ENCODE results near the gene RNF4. TPM values are rescaled to one million over a fixed set of nuclear protein-coding genes. Genes with fewer than 3 reads are reported as not detected.
A peak's percentile ranks its signal among the peaks of the same experiment; 100 is the strongest.

Gene RNF4, protein sequence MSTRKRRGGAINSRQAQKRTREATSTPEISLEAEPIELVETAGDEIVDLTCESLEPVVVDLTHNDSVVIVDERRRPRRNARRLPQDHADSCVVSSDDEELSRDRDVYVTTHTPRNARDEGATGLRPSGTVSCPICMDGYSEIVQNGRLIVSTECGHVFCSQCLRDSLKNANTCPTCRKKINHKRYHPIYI
- total RNA-seq (2013): 40.4 TPM
- polyA plus RNA-seq (10 to 100 TPM; 28.8 to 41.3 (median 37.0) TPM), polyA minus RNA-seq (23.4 and 26.2 TPM in 2 replicates), total RNA-seq (21.9 to 51.5 (median 42.0) reads per million in 11 experiments)

DNA sequence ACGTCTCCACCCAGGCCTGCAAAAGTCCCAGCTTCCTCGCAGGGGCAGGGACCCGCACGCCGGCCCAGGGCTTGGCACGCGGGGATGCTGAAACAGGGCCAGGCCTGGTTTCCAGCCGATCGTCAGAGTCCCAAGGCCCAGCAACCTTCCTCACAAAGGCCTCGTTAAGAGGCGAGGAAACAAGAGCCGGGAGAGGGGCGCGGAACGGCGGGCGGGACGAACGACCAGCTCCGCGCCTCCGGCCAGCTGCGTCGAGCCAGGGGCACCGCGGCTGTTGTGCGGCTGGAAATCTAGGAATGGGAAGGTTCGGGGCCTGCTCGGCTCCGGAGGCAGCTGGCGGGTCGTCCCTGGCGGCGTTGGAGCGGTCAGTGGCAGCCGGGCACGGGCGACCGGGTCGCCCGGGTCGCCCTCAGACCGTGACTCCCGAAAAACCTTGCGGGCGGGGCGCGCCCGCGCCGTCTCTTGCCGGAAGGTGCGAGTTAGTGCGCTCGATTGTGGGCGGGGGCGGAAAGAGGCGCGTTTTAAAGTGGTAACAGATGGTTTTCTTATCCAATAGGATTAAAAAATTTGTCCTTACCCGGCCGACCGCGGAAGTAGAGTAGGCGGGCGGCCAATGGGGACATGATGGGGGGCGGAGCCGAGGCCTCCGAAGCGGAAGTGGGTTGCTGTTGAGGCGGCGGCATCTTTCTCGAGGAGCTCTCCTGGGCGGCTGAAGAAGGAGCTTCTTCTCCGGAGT, at the start of gene RNF4:
Gene RNF4 (plus strand): TSS at position 651 of the 736 bp plus-strand sequence. CDS start 21,388 bp downstream, outside the sequence.
- H3K9ac ChIP-seq (ENCODE audit: insufficient read depth, low read length, poor library complexity, severe bottlenecking): peak within 1 kb of the TSS; percentile 89
- peak within 1 kb of the TSS; percentile 84 to 91 for H3K27ac ChIP-seq (ENCODE audit: low read depth in 1 of 2, low read length in 2 of 2)
- peaks cover 16 to 27% of the 10 kb centered on the region in 2 donors for H3K36me3 Mint-ChIP-seq
- peaks cover 35% of the 10 kb centered on the region for H3K4me1 Mint-ChIP-seq
- intact Hi-C loops (cut with micrococcal nuclease): loop anchor here (2.0 to 5.0 kb wide), 3 partner anchors 50 to 226 kb away; partner anchors contain the start of genes FAM193A (in 2 of the 2), HAUS3 (in 2 of the 2), POLN (in 2 of the 2) and CFAP99 (in 1 of the 2)
- DNase-seq: peak; percentile 95
- WGBS (ENCODE audit: insufficient coverage): under 1% methylated on average over 70 of the region's 74 CpGs
- peaks cover 2 to 4% of the 10 kb centered on the region in 2 donors for H3K27me3 ChIP-seq (ENCODE audit: control insufficient read depth in 2 of 2, insufficient read depth in 2 of 2, low read length in 2 of 2)
- H4K20me1 ChIP-seq (ENCODE audit: insufficient read depth, low read length): peaks cover 45% of the 10 kb centered on the region
- H3K79me2 ChIP-seq (ENCODE audit: insufficient read depth, low read length): peaks cover 68% of the 10 kb centered on the region
- no peaks in the 10 kb centered on the region for H3K9me3 Mint-ChIP-seq
- peak within 1 kb of the TSS; percentile 80 to 97 (median 83) for H3K4me3 ChIP-seq (replicated peaks in 1 of 3; ENCODE audit: low read depth in 2 of 3, low read length in 3 of 3)
- peaks cover 14 to 29% of the 10 kb centered on the region in 2 donors for H3K4me1 ChIP-seq (ENCODE audit: control insufficient read depth in 1 of 2, insufficient read depth in 2 of 2, low read length in 2 of 2)
- peak within 1 kb of the TSS; percentile 91 to 97 (median 93) for H3K27ac Mint-ChIP-seq
- TF ChIP-seq, protein P1, sequence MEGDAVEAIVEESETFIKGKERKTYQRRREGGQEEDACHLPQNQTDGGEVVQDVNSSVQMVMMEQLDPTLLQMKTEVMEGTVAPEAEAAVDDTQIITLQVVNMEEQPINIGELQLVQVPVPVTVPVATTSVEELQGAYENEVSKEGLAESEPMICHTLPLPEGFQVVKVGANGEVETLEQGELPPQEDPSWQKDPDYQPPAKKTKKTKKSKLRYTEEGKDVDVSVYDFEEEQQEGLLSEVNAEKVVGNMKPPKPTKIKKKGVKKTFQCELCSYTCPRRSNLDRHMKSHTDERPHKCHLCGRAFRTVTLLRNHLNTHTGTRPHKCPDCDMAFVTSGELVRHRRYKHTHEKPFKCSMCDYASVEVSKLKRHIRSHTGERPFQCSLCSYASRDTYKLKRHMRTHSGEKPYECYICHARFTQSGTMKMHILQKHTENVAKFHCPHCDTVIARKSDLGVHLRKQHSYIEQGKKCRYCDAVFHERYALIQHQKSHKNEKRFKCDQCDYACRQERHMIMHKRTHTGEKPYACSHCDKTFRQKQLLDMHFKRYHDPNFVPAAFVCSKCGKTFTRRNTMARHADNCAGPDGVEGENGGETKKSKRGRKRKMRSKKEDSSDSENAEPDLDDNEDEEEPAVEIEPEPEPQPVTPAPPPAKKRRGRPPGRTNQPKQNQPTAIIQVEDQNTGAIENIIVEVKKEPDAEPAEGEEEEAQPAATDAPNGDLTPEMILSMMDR (IDR thresholded peaks at IDR 0.05): no peak
- H3K27me3 Mint-ChIP-seq (ENCODE audit: low read depth in 3 of 3): peaks cover 4 to 10% (median 8%) of the 10 kb centered on the region in 3 donors
- H3K9me3 ChIP-seq (replicated peaks in 1 of 2; ENCODE audit: control insufficient read depth in 1 of 2, insufficient read depth in 1 of 2, low read length in 2 of 2): peaks cover 0 to 1% of the 10 kb centered on the region in 2 donors
- peak within 1 kb of the TSS; percentile 98 for H2AFZ ChIP-seq (ENCODE audit: insufficient read depth, low read depth, low read length, poor library complexity, severe bottlenecking)
- peak within 1 kb of the TSS; percentile 92 to 96 for H3K4me3 Mint-ChIP-seq
- H3K4me2 ChIP-seq (replicated peaks; ENCODE audit: extremely low read depth, low read length, poor library complexity, severe bottlenecking): peak within 1 kb of the TSS; percentile 87
- H3K36me3 ChIP-seq (replicated peaks in 1 of 2; ENCODE audit: control insufficient read depth in 1 of 2, insufficient read depth in 2 of 2, low read length in 2 of 2): peaks cover 9 to 28% of the 10 kb centered on the region in 2 donors

DNA sequence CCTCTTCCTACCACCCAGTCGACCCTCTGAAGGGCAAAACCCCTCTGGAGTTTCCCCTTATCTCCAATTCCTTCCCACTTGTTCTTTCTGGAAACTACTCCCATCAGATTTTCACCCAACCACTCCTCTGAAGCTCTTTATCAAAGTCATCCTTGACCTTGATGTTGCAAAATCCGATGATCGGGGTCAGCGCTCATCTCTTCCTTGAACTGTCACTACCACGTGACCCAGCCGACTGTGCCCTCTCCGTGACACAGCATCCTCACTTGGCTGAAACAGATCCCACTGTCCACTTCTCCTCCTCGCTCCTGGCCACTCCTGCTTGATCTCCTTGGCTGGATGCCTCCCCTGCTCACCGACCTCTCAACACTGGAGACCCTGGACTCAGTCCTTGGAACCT, 49.1 kb upstream of the RNF4 start:
- H3K4me2 ChIP-seq (replicated peaks; ENCODE audit: extremely low read depth, low read length, poor library complexity, severe bottlenecking): peak overlapping the region; percentile 81
- TF ChIP-seq, protein P1 (IDR thresholded peaks at IDR 0.05): no peak
- intact Hi-C loops (cut with micrococcal nuclease): loop anchor here (2.0 to 5.0 kb wide), 7 partner anchors 42 to 542 kb away; partner anchors contain the start of genes FAM193A (in 1 of the 2), GRK4 (in 1 of the 2), HAUS3 (in 1 of the 2) and MXD4 (in 1 of the 2)

More for the DNA sequence above, 49.1 kb upstream of the RNF4 start:
- peaks cover 45 to 52% (median 46%) of the 10 kb centered on the region in 3 donors for H3K27me3 Mint-ChIP-seq (ENCODE audit: low read depth in 3 of 3)
- peak; percentile 81 to 94 (median 91) for DNase-seq
- no peaks in the 10 kb centered on the region for H4K20me1 ChIP-seq (ENCODE audit: insufficient read depth, low read length)
- peak overlapping the region; percentile 71 for H2AFZ ChIP-seq (ENCODE audit: insufficient read depth, low read depth, low read length, poor library complexity, severe bottlenecking)
- no peaks in the 10 kb centered on the region for H3K9me3 ChIP-seq (replicated peaks in 1 of 2; ENCODE audit: control insufficient read depth in 1 of 2, insufficient read depth in 1 of 2, low read length in 2 of 2)
- peaks cover 16 to 41% of the 10 kb centered on the region in 2 donors for H3K27me3 ChIP-seq (ENCODE audit: control insufficient read depth in 2 of 2, insufficient read depth in 2 of 2, low read length in 2 of 2)
- no peaks in the 10 kb centered on the region for H3K79me2 ChIP-seq (ENCODE audit: insufficient read depth, low read length)
- no peak overlapping the region for H3K9ac ChIP-seq (ENCODE audit: insufficient read depth, low read length, poor library complexity, severe bottlenecking)
- peaks cover 0 to 10% (median 3%) of the 10 kb centered on the region in 7 donors for H3K9me3 Mint-ChIP-seq
- 18% methylated on average over 9 of the region's 9 CpGs for WGBS (ENCODE audit: insufficient coverage)
- peak overlapping the region; percentile 38 to 65 for H3K27ac ChIP-seq (ENCODE audit: low read depth in 1 of 2, low read length in 2 of 2)
- peaks cover 2 to 11% of the 10 kb centered on the region in 2 donors for H3K36me3 Mint-ChIP-seq
- H3K4me3 ChIP-seq (replicated peaks in 1 of 3; ENCODE audit: low read depth in 2 of 3, low read length in 3 of 3): peak overlapping the region in 1 of 3 experiments; percentile 76
- peaks cover 36% of the 10 kb centered on the region for H3K4me1 Mint-ChIP-seq
- H3K36me3 ChIP-seq (replicated peaks in 1 of 2; ENCODE audit: control insufficient read depth in 1 of 2, insufficient read depth in 2 of 2, low read length in 2 of 2): no peaks in the 10 kb centered on the region
- peak overlapping the region; percentile 75 to 97 (median 90) for H3K27ac Mint-ChIP-seq
- peaks cover 33 to 40% of the 10 kb centered on the region in 2 donors for H3K4me1 ChIP-seq (ENCODE audit: control insufficient read depth in 1 of 2, insufficient read depth in 2 of 2, low read length in 2 of 2)
- H3K4me3 Mint-ChIP-seq: peak overlapping the region; percentile 78 to 85

Data from CD14-positive monocyte (primary cell).